Right renal pelvis (tissue), 4 donors: ENCODE results near the gene LPP. TPM values are rescaled to one million over a fixed set of nuclear protein-coding genes. Genes with fewer than 3 reads are reported as not detected.

Experiments used
- DNase-seq, 4 donors: peaks; one replicate each; pipeline ENCODE4 v3.0.0-alpha.2; 2013; ENCODE audit warnings: low read depth in 4 of 4, low spot score in 3 of 4, missing footprints in 1 of 4
- polyA plus RNA-seq, 4 donors: library from polyadenylated mRNA; unstranded; fragments of 120-200 nt; gene quantifications; one replicate each; pipeline ENCODE4 v1.2.1, GENCODE V29; 2013; ENCODE audit not compliant: insufficient read length in 4 of 4

Gene LPP
- polyA plus RNA-seq, 4 donors: 24.5 to 29.6 (median 25.6) TPM

- DNase-seq: no peak
Observed at GRCh38 chr3:188827576-188827975, 673.6 kb downstream of the LPP start.

GRCh38 chr3:188829130-188829529 lies 675.2 kb downstream of the LPP start:
- no peak for DNase-seq

GRCh38 chr3:188829576-188829975 lies 675.6 kb downstream of the LPP start:
- DNase-seq: no peak

GRCh38 chr3:188830893-188831292 lies 676.9 kb downstream of the LPP start:
- no peak for DNase-seq

GRCh38 chr3:188832146-188832545 lies 678.2 kb downstream of the LPP start:
- no peak for DNase-seq

GRCh38 chr3:188832961-188833721 lies 679.2 kb downstream of the LPP start:
- no peak for DNase-seq

GRCh38 chr3:188834349-188834748 lies 680.4 kb downstream of the LPP start:
- DNase-seq: no peak

GRCh38 chr3:188839187-188839695 lies 685.3 kb downstream of the LPP start:
- DNase-seq: no peak

GRCh38 chr3:188840290-188840689 lies 686.3 kb downstream of the LPP start:
- no peak for DNase-seq

GRCh38 chr3:188841906-188842305 lies 687.9 kb downstream of the LPP start:
- DNase-seq: no peak

GRCh38 chr3:188842639-188843038 lies 688.7 kb downstream of the LPP start:
- DNase-seq: no peak

- no peak for DNase-seq
Observed at GRCh38 chr3:188844096-188844495, 690.1 kb downstream of the LPP start.

GRCh38 chr3:188845514-188845913 lies 691.6 kb downstream of the LPP start:
- DNase-seq: no peak

- no peak for DNase-seq
Observed at GRCh38 chr3:188848947-188849346, 695.0 kb downstream of the LPP start.

- no peak for DNase-seq
Observed at GRCh38 chr3:188853856-188854771, 700.2 kb downstream of the LPP start.

- DNase-seq: no peak
Observed at GRCh38 chr3:188854772-188855149, 700.8 kb downstream of the LPP start.

- no peak for DNase-seq
Observed at GRCh38 chr3:188855675-188856074, 701.7 kb downstream of the LPP start.

GRCh38 chr3:188860147-188860546 lies 706.2 kb downstream of the LPP start:
- no peak for DNase-seq

GRCh38 chr3:188861842-188862744 lies 708.1 kb downstream of the LPP start:
- DNase-seq: no peak

GRCh38 chr3:188863999-188864406 lies 710.0 kb downstream of the LPP start:
- DNase-seq: no peak
